ENCODE results near the gene ATXN1L.

ATXN1L gene

GRCh38 chr16:71867939-71868338, 22.2 kb downstream of the ATXN1L start:
- Mint-ChIP-seq H3K4me3 (no peak overlapping the region), H3K4me1 (ENCODE audit: low read depth) (peaks cover 13% of the 10 kb centered on the region), H3K27ac (no peak overlapping the region), H3K9me3 (ENCODE audit: low read depth) (no peaks in the 10 kb centered on the region), H3K27me3 (no peaks in the 10 kb centered on the region), H3K36me3 (peaks cover 4% of the 10 kb centered on the region)

- Mint-ChIP-seq H3K4me3 (no peak overlapping the region), H3K27me3 (no peaks in the 10 kb centered on the region), H3K9me3 (ENCODE audit: low read depth) (no peaks in the 10 kb centered on the region), H3K36me3 (peaks cover 4% of the 10 kb centered on the region), H3K27ac (no peak overlapping the region), H3K4me1 (ENCODE audit: low read depth) (peaks cover 17% of the 10 kb centered on the region)
Observed at GRCh38 chr16:71869089-71869488, 23.3 kb downstream of the ATXN1L start.

GRCh38 chr16:71870818-71871217, 25.0 kb downstream of the ATXN1L start:
- no peak overlapping the region for H3K4me3 Mint-ChIP-seq
- H3K4me1 Mint-ChIP-seq (ENCODE audit: low read depth) = peaks cover 15% of the 10 kb centered on the region
- no peaks in the 10 kb centered on the region for H3K27me3 Mint-ChIP-seq
- H3K36me3 Mint-ChIP-seq = peaks cover 4% of the 10 kb centered on the region
- H3K27ac Mint-ChIP-seq = no peak overlapping the region
- no peaks in the 10 kb centered on the region for H3K9me3 Mint-ChIP-seq (ENCODE audit: low read depth)

GRCh38 chr16:71873199-71873598, 27.4 kb downstream of the ATXN1L start:
- peaks cover 4% of the 10 kb centered on the region for H3K36me3 Mint-ChIP-seq
- peaks cover 15% of the 10 kb centered on the region for H3K4me1 Mint-ChIP-seq (ENCODE audit: low read depth)
- peak overlapping the region; percentile 35 for H3K4me3 Mint-ChIP-seq
- H3K9me3 Mint-ChIP-seq (ENCODE audit: low read depth) = no peaks in the 10 kb centered on the region
- peak overlapping the region; percentile 66 for H3K27ac Mint-ChIP-seq
- H3K27me3 Mint-ChIP-seq = no peaks in the 10 kb centered on the region

GRCh38 chr16:71878911-71879310, 33.1 kb downstream of the ATXN1L start:
- Mint-ChIP-seq H3K4me3 (no peak overlapping the region), H3K9me3 (ENCODE audit: low read depth) (no peaks in the 10 kb centered on the region), H3K27me3 (no peaks in the 10 kb centered on the region), H3K27ac (no peak overlapping the region), H3K4me1 (ENCODE audit: low read depth) (peaks cover 36% of the 10 kb centered on the region), H3K36me3 (no peaks in the 10 kb centered on the region)

- Mint-ChIP-seq H3K4me3 (peak overlapping the region; percentile 40), H3K4me1 (ENCODE audit: low read depth) (peaks cover 42% of the 10 kb centered on the region), H3K27me3 (no peaks in the 10 kb centered on the region), H3K9me3 (ENCODE audit: low read depth) (no peaks in the 10 kb centered on the region), H3K36me3 (no peaks in the 10 kb centered on the region), H3K27ac (peak overlapping the region; percentile 36)
Observed at GRCh38 chr16:71880176-71880575, 34.4 kb downstream of the ATXN1L start.

GRCh38 chr16:71882505-71883167, 36.9 kb downstream of the ATXN1L start:
- peaks cover 46% of the 10 kb centered on the region for H3K4me1 Mint-ChIP-seq (ENCODE audit: low read depth)
- H3K9me3 Mint-ChIP-seq (ENCODE audit: low read depth) = no peaks in the 10 kb centered on the region
- peak overlapping the region; percentile 30 for H3K27ac Mint-ChIP-seq
- no peaks in the 10 kb centered on the region for H3K27me3 Mint-ChIP-seq
- peak overlapping the region; percentile 89 for H3K4me3 Mint-ChIP-seq
- H3K36me3 Mint-ChIP-seq = no peaks in the 10 kb centered on the region

- Mint-ChIP-seq H3K36me3 (no peaks in the 10 kb centered on the region), H3K9me3 (ENCODE audit: low read depth) (no peaks in the 10 kb centered on the region), H3K4me3 (peak overlapping the region; percentile 89), H3K4me1 (ENCODE audit: low read depth) (peaks cover 46% of the 10 kb centered on the region), H3K27me3 (no peaks in the 10 kb centered on the region), H3K27ac (peak overlapping the region; percentile 30)
Observed at GRCh38 chr16:71883168-71883848, 37.5 kb downstream of the ATXN1L start.

- Mint-ChIP-seq H3K27ac (peak within 1 kb of the TSS; percentile 88), H3K4me3 (peak within 1 kb of the TSS; percentile 93), H3K27me3 (no peaks in the 10 kb centered on the region), H3K4me1 (ENCODE audit: low read depth) (peaks cover 46% of the 10 kb centered on the region), H3K9me3 (ENCODE audit: low read depth) (no peaks in the 10 kb centered on the region), H3K36me3 (no peaks in the 10 kb centered on the region)
Observed at GRCh38 chr16:71883849-71884638, 38.3 kb downstream of the ATXN1L start, which contains the start of gene ZNF821. TSS of gene ZNF821 (minus strand) at chr16:71884182. CDS start at chr16:71879946, 4,236 bp downstream.

- Mint-ChIP-seq H3K36me3 (no peaks in the 10 kb centered on the region), H3K9me3 (ENCODE audit: low read depth) (no peaks in the 10 kb centered on the region), H3K27me3 (no peaks in the 10 kb centered on the region), H3K4me1 (ENCODE audit: low read depth) (peaks cover 37% of the 10 kb centered on the region), H3K27ac (peak overlapping the region; percentile 41), H3K4me3 (peak overlapping the region; percentile 93)
Observed at GRCh38 chr16:71885261-71885650, 39.5 kb downstream of the ATXN1L start.

- H3K27me3 Mint-ChIP-seq = no peaks in the 10 kb centered on the region
- H3K4me1 Mint-ChIP-seq (ENCODE audit: low read depth) = peaks cover 13% of the 10 kb centered on the region
- no peaks in the 10 kb centered on the region for H3K36me3 Mint-ChIP-seq
- no peak overlapping the region for H3K4me3 Mint-ChIP-seq
- no peaks in the 10 kb centered on the region for H3K9me3 Mint-ChIP-seq (ENCODE audit: low read depth)
- H3K27ac Mint-ChIP-seq = no peak overlapping the region
Observed at GRCh38 chr16:71889147-71889546, 43.4 kb downstream of the ATXN1L start.

GRCh38 chr16:71893888-71894228, 48.1 kb downstream of the ATXN1L start:
- H3K4me1 Mint-ChIP-seq (ENCODE audit: low read depth) = peaks cover 21% of the 10 kb centered on the region
- H3K27ac Mint-ChIP-seq = peak overlapping the region; percentile 97
- H3K27me3 Mint-ChIP-seq = no peaks in the 10 kb centered on the region
- H3K9me3 Mint-ChIP-seq (ENCODE audit: low read depth) = no peaks in the 10 kb centered on the region
- no peaks in the 10 kb centered on the region for H3K36me3 Mint-ChIP-seq
- H3K4me3 Mint-ChIP-seq = peak overlapping the region; percentile 97

- peaks cover 26% of the 10 kb centered on the region for H3K4me1 Mint-ChIP-seq (ENCODE audit: low read depth)
- no peaks in the 10 kb centered on the region for H3K36me3 Mint-ChIP-seq
- H3K9me3 Mint-ChIP-seq (ENCODE audit: low read depth) = no peaks in the 10 kb centered on the region
- peak overlapping the region; percentile 97 for H3K4me3 Mint-ChIP-seq
- no peaks in the 10 kb centered on the region for H3K27me3 Mint-ChIP-seq
- H3K27ac Mint-ChIP-seq = peak overlapping the region; percentile 97
Observed at GRCh38 chr16:71894229-71894920, 48.6 kb downstream of the ATXN1L start.

GRCh38 chr16:71894921-71895678, 49.3 kb downstream of the ATXN1L start, which contains the start of gene IST1:
TSS of gene IST1 (plus strand) at chr16:71895531. CDS start at chr16:71915641, 20,110 bp downstream.
- no peaks in the 10 kb centered on the region for H3K9me3 Mint-ChIP-seq (ENCODE audit: low read depth)
- H3K27me3 Mint-ChIP-seq = no peaks in the 10 kb centered on the region
- peak within 1 kb of the TSS; percentile 97 for H3K27ac Mint-ChIP-seq
- H3K36me3 Mint-ChIP-seq = no peaks in the 10 kb centered on the region
- H3K4me3 Mint-ChIP-seq = peak within 1 kb of the TSS; percentile 97
- peaks cover 31% of the 10 kb centered on the region for H3K4me1 Mint-ChIP-seq (ENCODE audit: low read depth)

Data from activated naive CD8-positive, alpha-beta T cell (primary cell).